ENCODE data around the gene AKAP9.
"Not testable (repeated sequence)": the region's sequence is repeated elsewhere in the genome, so short reads cannot be mapped to it uniquely, and the experiment has no call there.

AKAP9 gene

GRCh38 chr7:92058899-92059298 lies 118.2 kb downstream of the AKAP9 start:
- DNase-seq (ENCODE audit: low read depth in 2 of 2) = no peak

GRCh38 chr7:92061154-92061553 lies 120.5 kb downstream of the AKAP9 start:
- DNase-seq (ENCODE audit: low read depth in 2 of 2) = no peak

DNA sequence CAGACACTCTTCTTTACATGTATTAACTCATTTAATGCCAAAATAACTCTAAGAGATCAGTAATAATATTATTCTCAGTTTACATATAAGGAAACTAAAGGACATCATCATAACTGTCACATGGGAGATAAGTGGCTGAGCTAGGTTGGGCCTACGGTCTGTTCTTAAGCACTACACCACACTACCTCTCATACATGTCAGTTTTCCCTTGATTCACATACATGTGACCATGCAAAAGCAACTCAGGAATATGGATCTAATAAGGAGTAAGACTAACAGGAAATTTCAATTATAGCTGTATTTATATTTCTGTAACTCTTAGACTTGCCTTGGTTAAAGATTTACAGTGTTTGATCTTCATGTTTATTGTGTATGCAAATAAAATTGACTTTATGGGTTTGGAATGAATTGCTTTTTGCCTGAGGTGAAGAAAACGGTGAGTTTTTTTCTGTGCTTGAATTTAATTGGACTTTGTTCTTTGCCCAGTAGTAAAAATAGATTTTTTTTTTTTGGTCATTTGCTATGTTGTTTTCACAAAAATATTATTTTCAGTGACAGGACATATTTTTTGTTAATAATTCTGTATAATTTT lies 123.9 kb downstream of the AKAP9 start:
- no peak for DNase-seq (ENCODE audit: low read depth in 2 of 2)

- DNase-seq (ENCODE audit: low read depth in 2 of 2) = no peak
Observed at GRCh38 chr7:92071032-92071431, 130.4 kb downstream of the AKAP9 start.

DNA sequence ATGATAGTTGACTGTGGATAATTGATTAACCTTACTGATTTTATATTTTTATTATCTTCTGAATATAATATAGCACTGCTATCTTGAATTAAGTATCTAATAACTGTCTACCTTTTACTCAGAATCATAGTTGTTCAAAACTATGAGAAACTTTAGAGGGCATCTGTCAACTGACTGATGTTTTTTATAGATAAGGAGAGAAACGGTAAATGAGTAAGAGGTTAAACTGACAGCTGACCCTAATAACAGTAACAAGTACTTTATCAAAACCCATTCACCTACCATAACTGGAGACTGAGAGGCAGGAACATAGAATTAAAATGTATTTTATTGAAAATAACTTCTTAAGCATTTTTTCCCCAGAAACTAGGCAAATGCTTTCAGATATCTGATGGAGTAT lies 131.5 kb downstream of the AKAP9 start:
- DNase-seq (ENCODE audit: low read depth in 2 of 2) = no peak

- DNase-seq (ENCODE audit: low read depth in 2 of 2) = no peak
Observed at GRCh38 chr7:92072708-92073107, 132.0 kb downstream of the AKAP9 start.

GRCh38 chr7:92075455-92076158 lies 134.9 kb downstream of the AKAP9 start:
- no peak for DNase-seq (ENCODE audit: low read depth in 2 of 2)

DNA sequence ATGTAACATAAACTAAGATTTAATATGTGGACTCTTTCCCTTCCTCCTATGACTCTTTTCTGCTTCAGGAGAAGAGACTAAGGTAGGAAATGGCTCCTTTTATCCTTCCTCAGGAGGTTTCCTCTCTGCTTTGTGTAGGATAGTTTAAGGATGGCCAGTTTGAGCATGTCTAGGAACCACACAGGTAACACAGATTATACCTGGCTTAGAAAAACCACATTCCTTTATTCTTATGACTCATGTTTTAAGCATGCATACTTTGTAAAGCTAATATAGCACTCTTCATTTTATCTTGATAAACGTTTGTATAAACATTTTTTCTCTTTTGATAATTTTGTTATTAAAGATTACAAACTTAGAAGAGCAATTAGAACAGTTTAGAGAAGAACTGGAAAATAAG lies 135.8 kb downstream of the AKAP9 start:
- DNase-seq (ENCODE audit: low read depth in 2 of 2) = no peak

GRCh38 chr7:92083922-92084321 lies 143.3 kb downstream of the AKAP9 start:
- DNase-seq (ENCODE audit: low read depth in 2 of 2) = not testable (repeated sequence)

DNA sequence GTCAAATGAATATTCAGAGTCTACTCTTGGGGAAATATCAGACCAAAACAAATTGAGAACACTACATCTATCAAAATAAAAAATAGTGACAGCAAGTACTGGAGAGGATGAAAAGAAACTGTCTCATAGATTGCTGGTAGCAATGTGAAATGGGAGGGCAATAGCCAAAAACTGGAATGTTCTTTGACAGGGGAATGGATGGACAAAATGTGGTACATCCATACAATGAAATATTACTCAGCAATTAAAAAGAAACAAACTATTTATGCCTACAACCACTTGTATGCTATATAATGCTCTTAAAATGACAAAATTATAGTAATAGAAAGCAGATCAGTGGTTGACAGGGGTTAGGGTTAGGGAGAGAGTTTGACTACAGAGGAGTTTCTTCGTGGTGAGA lies 147.6 kb downstream of the AKAP9 start:
- DNase-seq (ENCODE audit: low read depth in 2 of 2) = no peak

GRCh38 chr7:92092210-92092609 lies 151.5 kb downstream of the AKAP9 start:
- DNase-seq (ENCODE audit: low read depth in 2 of 2) = no peak

DNA sequence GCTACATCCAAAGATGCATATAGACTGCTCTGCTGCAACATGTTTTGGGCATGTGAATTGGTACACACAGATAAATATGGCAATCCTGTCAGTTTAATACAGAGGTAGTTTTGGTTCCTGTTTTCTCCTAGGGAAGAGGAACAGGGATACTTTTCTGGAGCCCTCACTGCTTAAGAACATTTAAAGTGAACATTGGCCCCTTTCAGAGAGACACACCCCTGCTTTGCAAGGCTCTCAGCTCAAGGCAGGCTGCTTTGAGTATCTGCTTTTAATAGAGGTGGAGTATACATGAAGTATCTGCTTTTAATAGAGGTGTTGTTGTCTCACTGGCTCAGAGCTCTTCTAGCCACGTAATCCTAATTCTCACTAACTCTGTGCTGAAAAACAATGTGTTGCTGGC lies 154.7 kb downstream of the AKAP9 start:
- no peak for DNase-seq (ENCODE audit: low read depth in 2 of 2)

- DNase-seq (ENCODE audit: low read depth in 2 of 2) = no peak
Observed at GRCh38 chr7:92100534-92100933, 159.9 kb downstream of the AKAP9 start.

DNA sequence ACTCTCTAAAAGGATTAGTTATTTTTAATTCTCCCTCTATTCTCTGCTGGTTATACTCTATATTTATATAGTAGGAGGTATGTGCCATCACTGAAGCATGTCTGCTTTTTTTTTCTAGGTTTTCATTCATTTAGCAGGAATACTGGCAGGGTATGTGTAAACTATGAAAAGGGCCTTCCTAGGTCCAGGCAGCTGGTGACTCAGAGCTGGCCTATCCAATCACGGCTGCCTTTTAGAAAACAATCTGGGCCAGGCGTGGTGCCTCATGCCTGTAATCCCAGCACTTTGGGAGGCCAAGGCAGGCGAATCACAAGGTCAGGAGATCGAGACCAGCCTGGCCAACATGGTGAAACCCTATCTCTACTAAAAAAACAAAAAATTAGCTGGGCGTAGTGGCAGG lies 162.2 kb downstream of the AKAP9 start:
- DNase-seq (ENCODE audit: low read depth in 2 of 2) = not testable (repeated sequence)

DNA sequence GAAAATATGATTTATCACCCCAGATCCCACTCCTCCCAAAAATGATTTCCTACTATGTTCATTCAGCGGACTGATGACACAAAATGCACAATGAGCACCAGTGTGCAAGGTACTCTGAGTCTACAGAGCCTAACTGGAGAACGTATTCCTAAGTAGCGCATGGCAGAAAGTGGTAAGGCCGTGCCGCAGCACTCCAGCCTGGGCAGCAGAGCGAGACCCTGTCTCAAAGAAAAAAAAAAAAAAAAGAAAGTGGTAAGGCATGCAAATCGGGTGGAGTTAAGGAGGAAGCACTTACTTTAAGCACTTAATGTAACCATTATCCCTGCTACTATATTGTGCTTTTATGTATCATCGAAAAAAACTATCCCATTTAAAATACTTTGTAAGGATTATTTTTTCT lies 168.2 kb downstream of the AKAP9 start:
- no peak for DNase-seq (ENCODE audit: low read depth in 2 of 2)

GRCh38 chr7:92110857-92111256 lies 170.2 kb downstream of the AKAP9 start:
- DNase-seq (ENCODE audit: low read depth in 2 of 2) = no peak

DNA sequence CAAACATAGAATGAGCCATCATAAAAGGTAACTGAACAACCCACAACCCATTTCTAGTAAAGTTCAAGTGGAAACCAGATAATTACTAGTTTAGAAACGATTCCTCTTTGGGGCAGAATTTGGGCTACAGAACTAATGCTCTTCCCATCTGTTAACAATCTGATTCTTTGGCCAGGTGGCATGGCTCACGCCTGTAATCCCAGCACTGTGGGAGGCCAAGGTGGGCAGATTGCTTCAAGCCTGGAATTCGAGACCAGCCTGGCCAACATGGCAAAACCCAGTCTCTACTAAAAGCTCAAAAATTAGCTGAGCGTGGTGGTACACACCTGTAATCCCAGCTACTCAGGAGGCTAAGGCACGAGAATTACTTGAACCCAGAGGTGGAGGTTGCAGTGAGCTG lies 175.2 kb downstream of the AKAP9 start:
- no peak for DNase-seq (ENCODE audit: low read depth in 2 of 2)

GRCh38 chr7:92116949-92117348 lies 176.3 kb downstream of the AKAP9 start:
- DNase-seq (ENCODE audit: low read depth in 2 of 2) = no peak

DNA sequence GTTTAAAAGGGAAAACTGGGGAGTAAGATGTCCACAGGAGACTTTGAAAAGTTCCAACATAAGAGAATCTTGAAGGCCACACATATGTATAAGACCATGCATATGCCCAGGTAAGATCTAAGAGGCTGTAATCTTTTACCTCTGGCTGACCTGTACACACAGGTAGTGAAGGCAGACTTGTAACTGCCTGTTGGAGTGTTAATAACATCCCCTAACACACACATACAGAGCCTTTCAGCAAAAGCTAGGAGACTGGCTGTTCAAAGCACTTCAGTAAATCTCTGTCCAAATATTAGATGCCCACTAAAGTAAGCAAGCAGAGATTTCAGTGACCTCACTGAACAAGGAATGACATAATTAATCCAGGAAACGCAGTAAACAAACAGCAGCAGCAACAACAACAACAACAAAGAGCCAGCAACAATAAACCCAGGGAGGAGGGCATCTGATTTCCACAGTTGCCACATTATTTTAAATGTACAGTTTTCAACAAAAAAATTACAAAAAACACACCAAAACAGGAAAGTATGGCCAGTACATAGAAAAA lies 178.6 kb downstream of the AKAP9 start:
- no peak for DNase-seq (ENCODE audit: low read depth in 2 of 2)

DNA sequence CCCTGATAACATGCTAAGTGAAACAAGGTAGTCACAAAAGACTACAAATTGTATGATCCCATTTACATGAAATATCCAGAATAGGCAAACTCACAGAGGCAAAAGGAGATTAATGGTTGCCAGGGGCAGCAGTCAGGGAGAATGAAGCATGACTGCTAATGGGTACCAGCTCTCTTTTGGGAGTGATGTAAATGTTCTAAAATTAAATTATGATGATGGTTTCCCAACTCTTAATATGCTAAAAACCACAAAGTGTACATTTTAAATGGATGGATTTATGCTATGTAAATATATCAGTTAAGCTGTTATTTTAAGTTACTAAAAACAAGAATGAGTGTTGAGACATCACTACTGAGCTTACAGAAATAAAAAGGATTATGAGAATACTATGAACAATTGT lies 181.0 kb downstream of the AKAP9 start:
- DNase-seq (ENCODE audit: low read depth in 2 of 2) = no peak

DNA sequence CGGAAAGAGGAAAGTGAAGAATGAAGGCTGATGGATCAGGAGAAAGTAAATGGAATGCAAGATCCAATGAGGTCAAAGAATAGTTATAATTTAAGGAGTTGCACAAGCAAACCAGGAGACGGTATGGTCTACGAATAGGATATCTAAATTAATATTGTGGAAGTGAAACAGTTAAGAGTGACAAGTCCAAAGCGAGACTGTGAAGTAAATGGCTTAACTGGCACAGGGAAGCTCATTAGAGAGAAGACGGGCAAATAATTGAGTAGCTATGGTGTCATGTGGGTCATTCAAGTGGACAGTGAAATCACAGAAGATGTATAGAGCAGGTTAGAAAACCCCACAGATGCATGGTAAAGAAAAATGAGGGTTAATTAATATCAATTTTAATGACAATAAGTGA lies 190.4 kb downstream of the AKAP9 start:
- DNase-seq (ENCODE audit: low read depth in 2 of 2) = no peak

GRCh38 chr7:92131764-92132330 lies 191.2 kb downstream of the AKAP9 start:
- DNase-seq (ENCODE audit: low read depth in 2 of 2) = no peak

GRCh38 chr7:92133133-92133736 lies 192.6 kb downstream of the AKAP9 start:
- DNase-seq (ENCODE audit: low read depth in 2 of 2) = no peak
